ENCODE results near the gene KCTD4.
A peak's percentile ranks its signal among the peaks of the same experiment; 100 is the strongest.
"Not testable (repeated sequence)": the region's sequence is repeated elsewhere in the genome, so short reads cannot be mapped to it uniquely, and the experiment has no call there.

KCTD4 gene

DNA sequence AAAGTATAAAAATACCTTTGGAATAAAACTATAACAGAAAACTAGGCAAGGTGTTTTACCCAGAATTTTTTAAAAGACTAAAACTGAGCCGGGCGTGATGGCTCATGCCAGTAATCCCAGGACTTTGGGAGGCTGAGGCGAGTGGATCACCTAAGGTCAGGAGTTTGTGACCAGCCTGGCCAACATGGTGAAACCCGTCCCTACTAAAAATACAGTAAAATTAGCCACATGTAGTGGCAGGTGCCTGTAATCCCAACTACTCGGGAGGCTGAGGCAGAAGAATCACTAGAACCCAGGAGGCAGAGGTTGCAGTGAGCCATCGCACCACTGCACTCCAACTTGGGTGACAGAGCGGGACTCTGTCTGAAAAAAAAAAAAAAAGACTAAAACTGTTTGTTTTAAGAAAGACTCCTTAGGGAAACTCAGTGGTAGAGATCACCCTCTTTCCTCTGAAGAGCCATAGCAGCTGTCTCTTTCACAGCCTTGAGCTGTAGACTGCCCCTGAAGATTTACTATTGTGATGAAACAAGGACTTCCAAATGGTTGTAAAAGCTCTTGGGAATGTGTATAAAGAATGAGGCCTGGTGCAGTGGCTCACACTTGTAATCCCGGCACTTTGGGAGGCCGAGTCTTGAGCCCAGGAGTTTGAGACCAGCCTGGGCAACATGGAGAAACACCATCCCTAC, 14.7 kb upstream of the KCTD4 start:
- DNase-seq = no peak

DNA sequence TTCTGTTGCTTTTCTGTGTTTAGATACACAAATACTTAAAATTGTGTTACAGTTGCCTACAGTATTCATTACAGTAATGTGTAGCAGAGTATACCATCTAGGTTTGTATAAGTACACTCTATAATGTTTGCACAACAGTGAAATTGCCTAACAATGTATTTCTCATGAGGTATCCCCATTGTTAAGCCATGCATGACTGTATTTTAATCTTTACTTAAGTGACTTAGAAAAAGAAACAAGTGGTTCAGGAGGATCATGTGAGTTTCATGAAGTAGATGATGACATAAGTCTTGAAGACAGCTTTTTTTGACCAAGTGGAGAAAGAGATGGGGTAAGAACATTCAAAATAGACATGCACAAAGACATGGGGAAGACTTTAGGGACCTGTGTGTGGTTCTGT, 8.4 kb upstream of the KCTD4 start:
- no peak for DNase-seq

GRCh38 chr13:45208132-45208531, 7.3 kb upstream of the KCTD4 start:
- no peak for DNase-seq

- peak; percentile 10 for DNase-seq
Observed at GRCh38 chr13:45207319-45207718, 6.5 kb upstream of the KCTD4 start.

DNA sequence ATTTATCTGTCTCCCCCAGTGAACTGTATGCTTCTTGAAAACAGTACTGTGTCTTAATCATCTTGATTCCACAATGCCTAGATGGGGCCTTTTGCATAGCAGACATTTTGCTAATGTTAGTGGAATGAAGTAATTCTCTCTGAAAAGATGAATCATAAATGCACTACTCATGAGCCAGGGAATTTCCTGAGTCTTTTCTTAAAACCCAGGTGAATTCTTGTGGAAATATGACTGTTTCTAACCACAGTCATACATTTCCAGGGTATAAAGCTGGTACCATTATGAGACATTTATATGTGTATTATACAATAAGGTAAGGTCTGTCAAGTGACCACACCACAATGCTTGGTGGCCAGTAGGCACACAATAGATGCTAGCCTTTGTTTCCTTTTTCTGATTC, 5.5 kb upstream of the KCTD4 start:
- DNase-seq = no peak

- no peak for DNase-seq
Observed at GRCh38 chr13:45205124-45205523, 4.3 kb upstream of the KCTD4 start.

GRCh38 chr13:45199711-45200110, 1.1 kb downstream of the KCTD4 start:
- no peak for DNase-seq

- no peak for DNase-seq
Observed at GRCh38 chr13:45198924-45199323, 1.9 kb downstream of the KCTD4 start.

- DNase-seq = no peak
Observed at GRCh38 chr13:45198041-45198440, 2.8 kb downstream of the KCTD4 start.

DNA sequence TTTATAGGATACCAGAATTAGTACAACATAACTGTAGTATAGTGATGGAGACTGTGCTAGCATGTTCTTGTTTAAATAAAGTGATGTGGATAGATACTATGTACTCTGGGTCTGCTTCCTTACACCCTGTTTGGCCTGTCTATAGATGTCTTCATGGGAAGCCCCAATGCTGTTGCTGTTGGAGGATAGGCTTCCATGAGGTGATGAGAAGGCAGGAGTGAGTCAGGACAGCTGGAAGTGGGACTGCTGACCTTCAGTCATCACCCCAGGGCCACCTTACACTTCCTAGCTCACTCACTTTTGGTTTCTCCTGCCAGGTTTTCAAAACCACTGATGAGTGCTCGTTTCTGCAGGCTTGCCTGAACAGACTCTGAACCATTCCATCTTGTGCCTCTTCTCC, 4.2 kb downstream of the KCTD4 start:
- no peak for DNase-seq

DNA sequence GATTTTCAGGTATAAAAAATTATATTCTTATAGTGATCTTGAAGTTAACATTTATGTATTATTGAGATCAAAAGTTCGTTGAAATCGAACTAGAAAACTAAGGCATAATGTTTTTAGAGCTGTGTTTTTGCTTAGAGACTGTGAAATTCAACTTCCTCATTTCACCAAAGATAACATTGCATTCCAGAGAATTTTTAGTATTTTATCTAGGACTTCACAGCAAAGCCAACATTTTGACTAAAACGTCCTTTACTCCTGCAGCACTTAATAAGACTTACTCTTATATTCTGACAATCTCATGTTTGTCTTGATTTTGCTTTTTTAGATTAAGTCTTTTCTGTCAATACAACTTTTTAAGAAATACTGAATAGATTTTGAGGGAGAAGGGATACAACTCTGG, 4.7 kb downstream of the KCTD4 start:
- no peak for DNase-seq

- DNase-seq = no peak
Observed at GRCh38 chr13:45195421-45195820, 5.4 kb downstream of the KCTD4 start.

DNA sequence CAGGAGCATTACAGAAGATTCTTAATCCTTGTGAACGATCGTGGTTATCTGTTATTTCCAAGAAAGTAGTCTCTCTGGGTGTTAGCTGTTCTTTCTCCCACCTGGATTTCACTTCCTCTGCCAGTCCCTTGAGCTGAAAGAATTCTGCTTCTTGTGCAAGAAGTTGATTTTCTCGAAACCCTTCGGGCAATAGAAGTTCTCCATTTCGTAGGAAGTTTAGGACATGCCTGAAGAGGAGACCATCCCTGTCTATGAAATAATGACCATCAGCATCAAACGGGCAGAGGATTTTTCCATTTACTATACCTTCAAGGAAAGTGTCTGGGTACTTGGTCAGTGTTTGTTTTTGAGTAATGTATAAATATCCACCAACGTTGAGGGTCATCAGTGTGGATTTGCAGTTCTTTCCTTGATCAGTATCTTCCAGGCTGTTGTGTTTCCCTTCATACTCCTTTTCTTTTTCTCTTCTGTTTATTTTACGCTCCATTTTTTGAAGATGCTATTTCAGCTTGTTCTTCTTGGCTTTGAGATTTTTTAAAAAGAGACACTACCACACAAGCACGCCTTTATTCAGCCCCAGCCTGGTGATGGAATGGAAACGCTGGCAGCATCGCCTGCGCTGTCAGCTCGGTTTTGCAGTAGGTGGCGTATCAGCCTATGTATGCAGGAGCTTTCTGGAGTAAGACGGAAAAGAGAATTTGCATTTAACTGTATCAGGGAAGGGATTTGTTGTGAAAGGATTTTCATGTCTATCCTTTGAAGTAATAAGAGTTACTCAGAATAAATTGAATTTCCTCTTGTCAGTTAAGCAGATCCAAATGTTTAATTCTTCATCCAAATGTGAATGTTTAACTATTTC, 6.5 kb downstream of the KCTD4 start:
- DNase-seq = no peak

DNA sequence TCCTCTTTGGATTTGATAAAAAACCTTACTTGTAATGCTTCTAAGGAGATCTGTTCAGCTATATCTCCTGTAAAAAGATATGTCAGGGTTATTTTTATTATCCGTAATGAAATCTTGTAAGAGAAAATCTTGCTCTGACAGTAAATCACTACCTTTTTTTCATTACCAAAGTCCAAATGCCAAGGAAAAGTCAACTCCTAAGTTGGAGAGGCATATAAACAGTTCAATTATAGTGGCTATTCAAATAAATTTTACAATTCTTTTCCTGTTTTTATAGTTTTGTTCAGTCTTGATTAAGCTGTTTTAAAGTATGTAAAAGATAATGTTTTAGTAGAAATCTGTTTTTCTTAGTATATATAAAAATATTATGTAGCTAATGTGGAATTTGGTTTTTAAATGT, 9.0 kb downstream of the KCTD4 start:
- no peak for DNase-seq

GRCh38 chr13:45189511-45189910, 11.3 kb downstream of the KCTD4 start:
- not testable (repeated sequence) for DNase-seq

DNA sequence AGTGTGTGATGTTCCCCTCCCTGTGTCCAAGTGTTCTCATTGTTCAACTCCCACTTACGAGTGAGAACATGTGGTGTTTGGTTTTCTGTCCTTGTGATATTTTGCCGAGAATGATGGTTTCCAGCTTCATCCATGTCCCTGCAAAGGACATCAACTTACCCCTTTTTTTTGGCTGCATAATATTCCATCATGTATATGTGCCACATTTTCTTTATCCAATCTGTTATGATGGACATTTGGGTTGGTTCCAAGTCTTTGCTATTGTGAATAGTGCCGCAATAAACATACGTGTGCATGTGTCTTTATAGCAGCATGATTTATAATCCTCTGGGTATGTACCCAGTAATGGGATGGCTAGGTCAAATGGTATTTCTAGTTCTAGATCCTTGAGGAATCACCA, 11.8 kb downstream of the KCTD4 start:
- not testable (repeated sequence) for DNase-seq

- no peak for DNase-seq
Observed at GRCh38 chr13:45185286-45185685, 15.6 kb downstream of the KCTD4 start.

- no peak for DNase-seq
Observed at GRCh38 chr13:45184693-45185092, 16.2 kb downstream of the KCTD4 start.

DNA sequence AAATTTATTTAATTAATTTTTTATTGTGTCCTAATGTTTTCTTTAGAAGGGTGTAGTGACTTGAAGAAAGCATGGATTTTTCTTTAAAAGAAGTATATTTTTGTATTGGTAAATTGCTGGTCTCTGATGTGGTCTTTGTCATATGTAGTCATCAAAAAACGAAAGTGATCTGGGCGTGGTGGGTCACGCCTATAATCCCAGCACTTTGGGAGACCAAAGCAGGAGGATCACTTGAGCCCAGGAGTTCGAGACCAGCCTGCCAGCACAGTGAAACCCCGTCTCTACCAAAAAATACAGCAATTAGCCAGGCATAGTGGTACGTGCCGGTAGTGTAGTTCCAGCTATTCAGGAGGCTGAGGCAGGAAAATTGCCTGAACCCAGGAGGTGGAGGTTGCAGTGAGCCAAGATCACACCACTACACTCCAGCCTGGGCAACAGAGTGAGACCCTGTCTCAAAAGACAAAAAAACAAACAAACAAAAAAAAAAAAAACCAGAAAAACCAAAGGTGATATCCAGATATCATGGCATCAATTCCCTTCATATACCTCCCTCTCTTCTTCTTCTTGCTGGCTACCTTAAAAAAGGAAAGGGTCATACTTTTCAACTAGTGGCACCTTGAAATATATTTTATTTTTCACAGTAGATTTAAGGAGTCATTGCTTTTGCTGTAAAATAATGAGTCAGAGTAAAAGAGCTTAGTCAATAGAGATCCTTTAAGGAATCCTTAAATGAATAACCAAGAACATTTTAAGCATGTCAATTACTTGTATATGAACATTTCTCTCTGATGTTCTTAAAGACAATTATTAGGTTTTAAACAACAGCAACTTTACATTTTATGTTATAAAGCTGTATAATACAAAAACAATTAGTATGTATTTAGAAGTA, 19.9 kb downstream of the KCTD4 start:
- no peak for DNase-seq

GRCh38 chr13:45180303-45180702, 20.5 kb downstream of the KCTD4 start:
- DNase-seq = no peak

DNA sequence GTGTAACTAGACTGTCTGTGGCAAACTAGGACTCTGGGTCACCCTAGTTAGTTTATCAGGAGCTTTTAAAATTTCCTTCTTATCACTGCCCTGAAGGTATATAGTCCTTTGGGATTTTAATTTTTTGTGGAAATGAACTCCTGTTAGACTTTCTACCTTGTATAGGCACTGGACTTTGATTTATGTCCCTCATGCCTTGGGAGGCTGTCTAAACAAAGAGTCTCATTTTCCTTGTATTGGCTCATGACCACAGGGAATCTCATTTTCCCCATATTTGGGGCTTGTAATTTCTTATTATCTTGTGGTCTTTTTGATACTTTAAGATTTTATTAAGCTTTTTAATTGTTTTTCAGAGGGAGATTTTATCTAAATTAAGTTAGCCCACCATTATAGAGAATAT, 21.4 kb downstream of the KCTD4 start:
- DNase-seq = no peak

DNA sequence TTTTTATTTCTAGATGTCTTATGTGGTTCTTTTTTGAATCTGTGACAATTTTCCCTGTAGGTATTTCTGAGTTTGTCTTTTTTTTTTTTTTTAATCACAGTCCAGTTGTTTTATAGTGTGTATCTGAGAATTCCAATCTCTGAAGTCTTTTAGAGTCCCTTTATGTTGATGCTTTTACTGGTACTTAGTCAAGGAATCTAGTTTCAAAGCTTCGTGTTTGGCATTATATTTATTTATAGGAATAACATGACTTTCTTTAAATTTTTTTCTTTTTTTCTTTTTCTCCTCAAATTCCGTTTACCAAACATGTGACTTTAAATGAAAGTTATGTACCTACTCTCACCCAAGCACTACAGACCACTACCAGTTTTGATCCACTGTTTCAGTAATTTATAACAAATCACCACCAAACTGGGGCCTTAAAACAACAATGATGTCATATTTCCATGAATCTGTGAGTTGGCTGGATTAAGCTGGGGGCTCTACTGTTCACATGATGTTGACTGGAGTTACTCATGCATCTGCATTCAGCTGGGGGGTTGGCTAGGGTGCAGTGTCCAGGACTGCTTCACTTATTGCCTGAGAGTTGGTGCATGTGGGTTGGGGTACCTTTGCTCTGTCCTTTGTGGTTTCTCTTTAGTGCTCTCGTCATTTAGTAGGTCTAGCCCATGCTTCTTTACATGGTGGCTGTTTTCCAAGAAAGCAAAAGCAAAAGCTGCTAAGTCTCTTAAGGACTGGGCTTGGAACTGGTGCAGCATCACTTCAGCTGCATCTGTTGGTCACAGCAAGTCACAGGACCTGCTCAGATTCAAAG, 22.3 kb downstream of the KCTD4 start:
- DNase-seq = no peak

- no peak for DNase-seq
Observed at GRCh38 chr13:45174478-45174877, 26.4 kb downstream of the KCTD4 start.
